Measurements from ENCODE around the gene MAD1L1. TPM values are rescaled to one million over a fixed set of nuclear protein-coding genes. Genes with fewer than 3 reads are reported as not detected.

Gene MAD1L1
- total and polyA plus RNA-seq, 2 of the 4 experiments (the other 2 are of a cell fraction) = 29.0 to 40.9 TPM

- Histone ChIP-seq H4K8ac (ENCODE audit: low read depth in 2 of 2, low read length in 2 of 2) (no peak overlapping the region), H3K9me3 (ENCODE audit: control insufficient read depth, insufficient read depth, low read length) (no peaks in the 10 kb centered on the region), H2BK15ac (ENCODE audit: low read depth, low read length) (no peak overlapping the region), H3K4ac (ENCODE audit: low read depth, low read length) (no peak overlapping the region), H3K27me3 (ENCODE audit: control insufficient read depth, insufficient read depth, low read length) (no peaks in the 10 kb centered on the region), H3K4me3 (ENCODE audit: insufficient read depth, low read depth, low read length) (no peak overlapping the region), H3K79me1 (ENCODE audit: low read depth in 1 of 2, low read length in 2 of 2) (peaks cover 0 to 4% of the 10 kb centered on the region in 2 experiments; a peak in 1 of 4 replicates), H2BK5ac (ENCODE audit: low read depth, low read length, poor library complexity, severe bottlenecking) (no peak overlapping the region), H4K91ac (ENCODE audit: insufficient read depth, low read depth, low read length) (no peak overlapping the region), H3K36me3 (ENCODE audit: control insufficient read depth, insufficient read depth, low read length) (0 out of 2 replicates have a peak, but pooled peaks cover 2% of the 10 kb centered on the region), H3K14ac (replicated peaks; ENCODE audit: low read depth, low read length) (no peak overlapping the region), H2AK5ac (ENCODE audit: low read depth, low read length) (no peak overlapping the region), H4K5ac (ENCODE audit: low read depth, low read length) (no peak overlapping the region), H3K27ac (ENCODE audit: insufficient read depth, low read length) (no peak overlapping the region), H3K4me2 (ENCODE audit: low read depth, low read length) (no peak overlapping the region), H3K18ac (ENCODE audit: low read depth, low read length) (no peak overlapping the region), H2BK20ac (ENCODE audit: low read depth, low read length) (no peak overlapping the region), H4K20me1 (ENCODE audit: insufficient read depth, low read length) (no peaks in the 10 kb centered on the region; the same call in 1 of the 2 replicates), H3K4me1 (ENCODE audit: control insufficient read depth, insufficient read depth, low read length) (no peaks in the 10 kb centered on the region), H3K56ac (ENCODE audit: extremely low read depth, insufficient read depth, low read length) (no peak overlapping the region), H2AFZ (replicated peaks; ENCODE audit: low read length, poor library complexity) (no peak overlapping the region), H3K9me1 (ENCODE audit: insufficient read depth, low read length) (no peaks in the 10 kb centered on the region), H3K23ac (ENCODE audit: low read depth, low read length) (no peak overlapping the region), H3K9ac (ENCODE audit: low read depth, low read length) (no peak overlapping the region), H2AK9ac (replicated peaks; ENCODE audit: low read depth, low read length, poor library complexity) (no peak overlapping the region), H2BK120ac (ENCODE audit: low read depth, low read length) (no peak overlapping the region)
- in situ Hi-C loops (cut with MboI; ENCODE audit: low sequenced_read_pairs) = no loop called here
- DNase-seq = no peak
- no TSS peak for BruUV-seq (replicated peaks)
- ChIA-PET POLR2A (ENCODE audit: unreplicated experiment) (no interaction called here), CTCF (no interaction called here)
- dilution Hi-C loops (cut with HindIII; ENCODE audit: low sequenced_read_pairs, unreplicated experiment) = no loop called here
- no peak for ATAC-seq (ENCODE audit: low read depth)
- 77% methylated on average over 3 of the region's 10 CpGs; no CpG with 5 or more reads in 1 of the 2 experiments for WGBS, 2 experiments (ENCODE audit: extremely low coverage in 2 of 2, insufficient read length in 1 of 2)
- TF ChIP-seq BHLHE40 (IDR thresholded peaks at IDR 0.05; ENCODE audit: low read depth, low read length) = no peak
- intact Hi-C loops (cut with micrococcal nuclease) = no loop called here
Observed at GRCh38 chr7:2007551-2007950, 225.2 kb downstream of the MAD1L1 start.
